Pancreas (tissue), 10 donors: ENCODE measurements around the gene CHGA. TPM values are rescaled to one million over a fixed set of nuclear protein-coding genes. Genes with fewer than 3 reads are reported as not detected.

ENCODE experiments used
- ATAC-seq, 4 donors: fragments of 200-7000 bp; cut with Tn5 transposase; one replicate each; pipeline versions ENCODE4 v1.8.0 to v1.9.1; 2020; ENCODE audit warnings: mild to moderate bottlenecking in 4 of 4, moderate library complexity in 4 of 4
- DNase-seq, 6 donors: peaks; one replicate each; pipeline ENCODE4 v3.0.0-alpha.2; 2020
- FAIRE-seq: peaks from 2 replicates; lab custom pipeline; 2012; peaks lifted over from hg19 to GRCh38; lab: Jason Lieb, UNC
- H3K27ac ChIP-seq, 4 donors: fragments of 200-600 bp; sonication (generic); 1 replicate in 3 of 4; 2 replicates in 1 of 4; pipeline versions ENCODE4 v1.5.0 to v1.8.0; 2020
- H3K27me3 ChIP-seq, 4 donors: fragments of 200-600 bp; one replicate each; pipeline ENCODE4 v1.8.0; 2021
- H3K36me3 ChIP-seq, 3 donors: fragments of 200-600 bp; sonication (generic) in 1 of 3; one replicate each; pipeline versions ENCODE4 v1.5.0 to v1.8.0; 2020 to 2021
- H3K4me1 ChIP-seq, 3 donors: fragments of 200-600 bp; one replicate each; pipeline ENCODE4 v1.8.0; 2021
- H3K4me3 ChIP-seq, 4 donors: fragments of 200-600 bp; sonication (generic) in 2 of 4; one replicate each; pipeline versions ENCODE4 v1.5.0 to v1.8.0; 2020 to 2021
- H3K9me3 ChIP-seq, 4 donors: fragments of 200-600 bp; one replicate each; pipeline ENCODE4 v1.8.0; 2021
- WGBS, 2 donors: extraction: QIAGEN DNeasy Blood & Tissue Kit; methylation state at CpG; one replicate each; pipeline ENCODE4 v1.1.7; 2013; 5-methylcytosine and 5-hydroxymethylcytosine counted together
- intact Hi-C, 3 donors: fragments of 100-400 bp; cut with DNase I; formaldehyde crosslinking; loops; one replicate each; pipeline versions ENCODE4 v1.11.1 to v1.14.2; 2022
- polyA plus RNA-seq, 2 donors: library from polyadenylated mRNA; stranded (reverse); fragments of 200-250 nt; gene quantifications; one replicate each; pipeline ENCODE4 v1.2.3, GENCODE V29; 2013
- total RNA-seq, 6 donors: library from RNA; stranded (reverse); fragmentation: NEBNext Ultra II Directional in 4 of 6; extraction: Animal tissue kit (Norgen Biotek cat#: 25700) in 4 of 6; gene quantifications; one replicate each; pipeline versions ENCODE4 v1.2.1 to v1.2.4, GENCODE V29; 2021 to 2023
- TF ChIP-seq, protein P1 (sequence below), 4 donors: fragments of 200-600 bp; sonication (generic) in 3 of 4; IDR thresholded peaks; one replicate each; pipeline versions ENCODE4 v1.5.0 to v1.8.0; 2021; ENCODE audit warnings: antibody characterized with exemption in 4 of 4
- donor health status: healthy with polysubstance abuse.
- donor health status: DM: no; HTN: no; CAD: no; lungs with moderate emphysema.
- donor health status: DM: no; HTN: no; CAD: no.
- donor health status: control.
- donor health status: control.
- donor health status: Bipolar disorder and iron deficiency.
- donor health status: DM: yes; HTN: yes; CAD: no.
- donor health status: DM: no; HTN: no; CAD: no.
- donor health status: DM: no; HTN: no; CAD: no.
- donor health status: DM: yes; HTN: yes; CAD: no.

The CHGA gene
- total and polyA plus RNA-seq, 8 donors, result 30.3 to 1,505 (median 112) TPM

- no peak overlapping the region for H3K4me3 ChIP-seq
- ATAC-seq, result no peak
- intact Hi-C loops, result no loop called here
- DNase-seq, result peak in 2 of 6 donors; percentile 4 to 36
- FAIRE-seq, result no peak
- no peaks in the 10 kb centered on the region for H3K27me3 ChIP-seq
- no peak overlapping the region for H3K27ac ChIP-seq
- H3K9me3 ChIP-seq, result no peaks in the 10 kb centered on the region
- no peaks in the 10 kb centered on the region for H3K36me3 ChIP-seq
- TF ChIP-seq, protein P1, sequence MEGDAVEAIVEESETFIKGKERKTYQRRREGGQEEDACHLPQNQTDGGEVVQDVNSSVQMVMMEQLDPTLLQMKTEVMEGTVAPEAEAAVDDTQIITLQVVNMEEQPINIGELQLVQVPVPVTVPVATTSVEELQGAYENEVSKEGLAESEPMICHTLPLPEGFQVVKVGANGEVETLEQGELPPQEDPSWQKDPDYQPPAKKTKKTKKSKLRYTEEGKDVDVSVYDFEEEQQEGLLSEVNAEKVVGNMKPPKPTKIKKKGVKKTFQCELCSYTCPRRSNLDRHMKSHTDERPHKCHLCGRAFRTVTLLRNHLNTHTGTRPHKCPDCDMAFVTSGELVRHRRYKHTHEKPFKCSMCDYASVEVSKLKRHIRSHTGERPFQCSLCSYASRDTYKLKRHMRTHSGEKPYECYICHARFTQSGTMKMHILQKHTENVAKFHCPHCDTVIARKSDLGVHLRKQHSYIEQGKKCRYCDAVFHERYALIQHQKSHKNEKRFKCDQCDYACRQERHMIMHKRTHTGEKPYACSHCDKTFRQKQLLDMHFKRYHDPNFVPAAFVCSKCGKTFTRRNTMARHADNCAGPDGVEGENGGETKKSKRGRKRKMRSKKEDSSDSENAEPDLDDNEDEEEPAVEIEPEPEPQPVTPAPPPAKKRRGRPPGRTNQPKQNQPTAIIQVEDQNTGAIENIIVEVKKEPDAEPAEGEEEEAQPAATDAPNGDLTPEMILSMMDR (IDR thresholded peaks at IDR 0.05), result no peak
- WGBS, 2 donors, result 94 to 98% methylated on average over 7 of the region's 7 CpGs
- peaks cover 0 to 7% (median 7%) of the 10 kb centered on the region in 3 donors for H3K4me1 ChIP-seq
These were observed 38.6 kb downstream of the CHGA start for GRCh38 chr14:92961567-92961855.

DNA sequence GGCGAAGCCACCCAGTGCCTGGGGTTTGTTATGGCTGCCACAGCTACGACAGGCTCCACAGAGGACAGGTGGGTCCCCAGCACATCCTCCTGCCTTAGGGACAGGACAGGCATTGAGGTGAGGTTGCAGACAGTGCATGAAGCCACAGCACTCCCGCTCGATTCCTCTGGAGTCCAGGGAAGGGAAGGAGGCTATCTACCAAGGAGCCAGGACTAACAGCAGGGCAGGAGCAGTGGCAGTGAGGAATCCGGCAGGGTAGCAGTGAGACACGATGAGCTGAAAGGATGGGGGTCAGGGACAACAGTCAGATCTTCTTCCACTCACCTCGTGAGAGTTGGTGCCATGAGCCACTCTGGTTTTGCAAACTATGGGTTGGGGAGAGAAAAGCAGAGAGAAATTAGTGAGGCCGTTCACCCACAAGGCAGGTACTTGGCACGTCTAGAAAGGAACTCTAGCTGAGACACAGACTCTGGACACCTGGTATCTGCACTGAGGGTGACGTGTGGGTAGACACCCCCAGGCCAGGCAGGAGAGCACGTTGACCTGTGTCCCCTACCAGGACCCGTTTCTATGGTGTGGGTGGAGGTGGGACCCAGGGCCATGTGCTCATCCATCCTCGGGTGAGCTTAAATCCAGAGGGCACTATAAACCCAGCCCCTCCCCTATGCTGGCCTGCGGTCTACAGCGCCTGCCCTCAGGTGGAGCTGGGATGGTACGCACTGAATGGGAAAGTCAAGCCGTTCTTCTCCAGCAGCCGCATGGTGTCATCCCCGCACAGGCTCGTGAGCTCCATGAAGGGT is 39.3 kb downstream of the CHGA start:
- FAIRE-seq, result no peak

GRCh38 chr14:92962831-92963095 is 39.8 kb downstream of the CHGA start:
- H3K4me3 ChIP-seq, result no peak overlapping the region
- no peaks in the 10 kb centered on the region for H3K27me3 ChIP-seq
- DNase-seq (no peak), ATAC-seq (no peak), FAIRE-seq (no peak)
- H3K9me3 ChIP-seq, result no peaks in the 10 kb centered on the region
- no peaks in the 10 kb centered on the region for H3K36me3 ChIP-seq
- intact Hi-C loops, result no loop called here
- TF ChIP-seq, protein P1 (IDR thresholded peaks at IDR 0.05), result no peak
- H3K4me1 ChIP-seq, result peaks cover 0 to 7% (median 7%) of the 10 kb centered on the region in 3 donors
- 90 to 93% methylated on average over 11 of the region's 11 CpGs for WGBS, 2 donors
- H3K27ac ChIP-seq, result no peak overlapping the region

More for the DNA sequence above, 39.3 kb downstream of the CHGA start:
- intact Hi-C loops, result no loop called here
- DNase-seq, result peak in 2 of 6 donors; percentile 15 to 42
- peaks cover 0 to 7% (median 7%) of the 10 kb centered on the region in 3 donors for H3K4me1 ChIP-seq
- H3K36me3 ChIP-seq, result no peaks in the 10 kb centered on the region
- H3K27me3 ChIP-seq, result no peaks in the 10 kb centered on the region
- H3K27ac ChIP-seq, result no peak overlapping the region
- 92 to 93% methylated on average over 20 of the region's 20 CpGs for WGBS, 2 donors
- no peak for ATAC-seq
- no peak overlapping the region for H3K4me3 ChIP-seq
- TF ChIP-seq, protein P1 (IDR thresholded peaks at IDR 0.05), result no peak
- H3K9me3 ChIP-seq, result no peaks in the 10 kb centered on the region

DNA sequence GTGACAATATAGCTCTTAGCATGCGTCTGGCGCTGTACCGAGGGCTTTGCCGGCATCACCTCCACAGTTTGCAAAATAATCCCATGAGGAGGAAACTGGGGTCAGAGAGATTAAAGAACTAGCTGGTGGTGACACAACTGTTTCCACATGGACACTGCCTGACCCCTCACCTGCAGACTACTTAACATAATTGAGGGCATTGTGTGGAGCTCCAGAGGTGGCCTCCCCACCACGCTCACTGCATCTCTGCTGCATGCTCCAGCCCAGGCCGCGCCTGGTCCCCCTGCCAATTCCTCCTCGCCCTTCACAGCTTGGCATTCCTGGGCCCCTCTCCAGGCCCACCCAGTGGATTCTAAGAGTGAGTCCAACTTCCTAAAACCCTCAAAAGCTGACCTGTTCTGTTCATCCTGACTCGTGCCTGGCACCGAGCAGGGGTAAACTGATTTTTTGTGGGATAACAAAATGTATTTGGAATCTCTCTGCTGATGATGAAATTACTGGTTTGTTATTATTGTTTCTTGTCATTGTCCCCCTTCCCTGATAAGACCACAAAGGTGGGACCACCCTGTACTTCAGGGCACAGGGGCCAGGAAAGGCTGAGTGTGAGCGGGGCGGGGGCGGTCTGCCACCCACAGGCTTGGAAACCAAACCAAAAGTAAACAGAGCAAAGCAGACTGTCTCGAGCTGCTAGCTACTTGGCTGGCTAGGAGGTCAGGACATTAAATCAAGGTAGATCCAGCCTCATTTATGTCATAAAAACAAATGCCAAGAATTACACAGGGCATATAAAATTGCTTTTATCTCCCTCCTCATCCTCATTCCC is 40.6 kb downstream of the CHGA start:
- H3K4me1 ChIP-seq, result peaks cover 0 to 7% (median 7%) of the 10 kb centered on the region in 3 donors
- TF ChIP-seq, protein P1 (IDR thresholded peaks at IDR 0.05), result no peak
- ATAC-seq, result peak; percentile 33 to 50 (median 36)
- intact Hi-C loops, result no loop called here
- H3K4me3 ChIP-seq, result no peak overlapping the region
- no peaks in the 10 kb centered on the region for H3K9me3 ChIP-seq
- no peaks in the 10 kb centered on the region for H3K36me3 ChIP-seq
- WGBS, 2 donors, result 67 to 82% methylated on average over 14 of the region's 14 CpGs
- no peaks in the 10 kb centered on the region for H3K27me3 ChIP-seq
- peak overlapping the region in 3 of 4 donors; percentile 14 to 52 (median 27) for H3K27ac ChIP-seq
- peak in 2 of 6 donors; percentile 4 to 41 for DNase-seq
- FAIRE-seq, result no peak
